Inferior parietal cortex (tissue), 1 donor: Measurements from ENCODE around the gene GRIK3.
A peak's percentile ranks its signal among the peaks of the same experiment; 100 is the strongest.
"Not testable (repeated sequence)": the region's sequence is repeated elsewhere in the genome, so short reads cannot be mapped to it uniquely, and the experiment has no call there.

Source experiments
- DNase-seq: peaks from one replicate; pipeline ENCODE4 v3.0.0-alpha.2; 2016; ENCODE audit errors: extremely low spot score

GRIK3 gene

GRCh38 chr1:37034121-37035013 is at the start of gene GRIK3:
TSS of gene GRIK3 (minus strand) at chr1:37034515. CDS start at chr1:37034108, 407 bp downstream.
- DNase-seq: no peak

GRCh38 chr1:37084013-37084412 is 49.7 kb upstream of the GRIK3 start:
- DNase-seq: no peak

GRCh38 chr1:37083603-37084002 is 49.3 kb upstream of the GRIK3 start:
- peak; percentile 17 for DNase-seq

GRCh38 chr1:37080296-37080986 is 46.1 kb upstream of the GRIK3 start:
- DNase-seq: not testable (repeated sequence)

- no peak for DNase-seq
Measured at GRCh38 chr1:37078866-37079265, 44.6 kb upstream of the GRIK3 start.

- no peak for DNase-seq
Measured at GRCh38 chr1:37076168-37076567, 41.9 kb upstream of the GRIK3 start.

GRCh38 chr1:37073854-37074379 is 39.6 kb upstream of the GRIK3 start:
- no peak for DNase-seq

- DNase-seq: no peak
Measured at GRCh38 chr1:37073152-37073853, 39.0 kb upstream of the GRIK3 start.

- DNase-seq: no peak
Measured at GRCh38 chr1:37071829-37072228, 37.5 kb upstream of the GRIK3 start.

- DNase-seq: no peak
Measured at GRCh38 chr1:37070126-37070525, 35.8 kb upstream of the GRIK3 start.

GRCh38 chr1:37069406-37069805 is 35.1 kb upstream of the GRIK3 start:
- DNase-seq: no peak

GRCh38 chr1:37068897-37069296 is 34.6 kb upstream of the GRIK3 start:
- no peak for DNase-seq

GRCh38 chr1:37068260-37068659 is 33.9 kb upstream of the GRIK3 start:
- no peak for DNase-seq

GRCh38 chr1:37064039-37064438 is 29.7 kb upstream of the GRIK3 start:
- peak; percentile 23 for DNase-seq

- no peak for DNase-seq
Measured at GRCh38 chr1:37059346-37059745, 25.0 kb upstream of the GRIK3 start.

- no peak for DNase-seq
Measured at GRCh38 chr1:37058424-37058988, 24.2 kb upstream of the GRIK3 start.

GRCh38 chr1:37056325-37056724 is 22.0 kb upstream of the GRIK3 start:
- no peak for DNase-seq

- no peak for DNase-seq
Measured at GRCh38 chr1:37055631-37056030, 21.3 kb upstream of the GRIK3 start.

GRCh38 chr1:37053173-37053572 is 18.9 kb upstream of the GRIK3 start:
- no peak for DNase-seq

GRCh38 chr1:37052120-37052519 is 17.8 kb upstream of the GRIK3 start:
- no peak for DNase-seq

- no peak for DNase-seq
Measured at GRCh38 chr1:37051346-37051745, 17.0 kb upstream of the GRIK3 start.

- DNase-seq: no peak
Measured at GRCh38 chr1:37047542-37047941, 13.2 kb upstream of the GRIK3 start.
